ENCODE results near the gene CHD9NB.

DNA sequence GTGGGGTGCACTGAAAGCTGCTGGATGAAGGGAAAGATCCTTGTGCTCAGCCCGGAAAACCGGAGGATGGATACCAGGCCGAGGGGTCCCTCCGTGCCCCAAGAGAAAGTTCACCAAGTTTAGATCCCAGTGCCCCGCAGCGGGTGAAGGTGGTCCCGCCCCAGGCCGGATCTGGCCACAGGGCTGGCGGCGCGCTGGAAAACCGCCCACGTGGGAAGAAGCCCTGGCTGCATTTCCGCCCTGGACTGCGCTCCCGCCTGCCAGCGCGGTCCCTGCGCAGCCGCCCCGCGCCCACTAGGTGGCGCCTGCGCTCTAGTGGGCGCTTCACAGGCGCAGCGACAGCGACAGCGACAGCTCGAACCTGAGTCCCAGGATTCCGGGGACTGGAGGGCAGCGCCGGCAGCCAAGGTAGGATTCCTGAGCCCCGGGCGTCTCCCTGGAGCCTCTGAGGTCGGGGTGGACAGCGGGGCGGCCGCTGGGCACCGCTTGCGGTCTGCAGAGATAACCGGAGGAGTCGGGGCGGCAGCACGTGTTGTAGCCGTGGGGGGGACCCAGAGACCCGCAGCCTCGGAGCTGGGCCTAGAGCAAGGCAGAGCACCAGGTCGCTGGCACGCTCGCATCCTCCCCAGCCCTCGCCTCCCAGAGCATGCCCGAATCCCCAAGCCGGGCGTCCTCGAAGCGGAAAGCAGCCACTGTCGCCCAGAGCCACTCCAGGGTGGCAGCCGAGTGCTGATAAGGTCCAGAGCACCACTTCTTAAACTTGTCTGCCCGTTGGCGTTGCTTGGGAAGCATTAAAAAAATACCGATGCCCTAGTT, 2.2 kb upstream of the CHD9NB start, which contains the start of gene CHD9:
- TF ChIP-seq, protein P1, sequence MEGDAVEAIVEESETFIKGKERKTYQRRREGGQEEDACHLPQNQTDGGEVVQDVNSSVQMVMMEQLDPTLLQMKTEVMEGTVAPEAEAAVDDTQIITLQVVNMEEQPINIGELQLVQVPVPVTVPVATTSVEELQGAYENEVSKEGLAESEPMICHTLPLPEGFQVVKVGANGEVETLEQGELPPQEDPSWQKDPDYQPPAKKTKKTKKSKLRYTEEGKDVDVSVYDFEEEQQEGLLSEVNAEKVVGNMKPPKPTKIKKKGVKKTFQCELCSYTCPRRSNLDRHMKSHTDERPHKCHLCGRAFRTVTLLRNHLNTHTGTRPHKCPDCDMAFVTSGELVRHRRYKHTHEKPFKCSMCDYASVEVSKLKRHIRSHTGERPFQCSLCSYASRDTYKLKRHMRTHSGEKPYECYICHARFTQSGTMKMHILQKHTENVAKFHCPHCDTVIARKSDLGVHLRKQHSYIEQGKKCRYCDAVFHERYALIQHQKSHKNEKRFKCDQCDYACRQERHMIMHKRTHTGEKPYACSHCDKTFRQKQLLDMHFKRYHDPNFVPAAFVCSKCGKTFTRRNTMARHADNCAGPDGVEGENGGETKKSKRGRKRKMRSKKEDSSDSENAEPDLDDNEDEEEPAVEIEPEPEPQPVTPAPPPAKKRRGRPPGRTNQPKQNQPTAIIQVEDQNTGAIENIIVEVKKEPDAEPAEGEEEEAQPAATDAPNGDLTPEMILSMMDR (IDR thresholded peaks at IDR 0.05; ENCODE audit: poor library complexity) = peak; percentile 100
- TF ChIP-seq EZH2 (IDR thresholded peaks at IDR 0.05; ENCODE audit: borderline replicate concordance) = no peak
